NCI-H2196 (cell line): ENCODE data around the gene SLC25A42.
"Not testable (repeated sequence)": the region's sequence is repeated elsewhere in the genome, so short reads cannot be mapped to it uniquely, and the experiment has no call there.

Experiments
- DNase-seq: peaks from one replicate; lab custom pipeline; 2025; ENCODE audit not compliant: unreplicated experiment; lab: John Stamatoyannopoulos, UW

SLC25A42 gene, protein sequence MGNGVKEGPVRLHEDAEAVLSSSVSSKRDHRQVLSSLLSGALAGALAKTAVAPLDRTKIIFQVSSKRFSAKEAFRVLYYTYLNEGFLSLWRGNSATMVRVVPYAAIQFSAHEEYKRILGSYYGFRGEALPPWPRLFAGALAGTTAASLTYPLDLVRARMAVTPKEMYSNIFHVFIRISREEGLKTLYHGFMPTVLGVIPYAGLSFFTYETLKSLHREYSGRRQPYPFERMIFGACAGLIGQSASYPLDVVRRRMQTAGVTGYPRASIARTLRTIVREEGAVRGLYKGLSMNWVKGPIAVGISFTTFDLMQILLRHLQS

GRCh38 chr19:19063183-19064097 is at the start of gene SLC25A42:
TSS of gene SLC25A42 (plus strand) at chr19:19063994. CDS start at chr19:19096125, 32,131 bp downstream.
- peak; percentile 99 for DNase-seq

GRCh38 chr19:19021115-19021514 is 42.7 kb upstream of the SLC25A42 start:
- no peak for DNase-seq

GRCh38 chr19:19022380-19022961 is 41.3 kb upstream of the SLC25A42 start:
- no peak for DNase-seq

- not testable (repeated sequence) for DNase-seq
These were observed 40.4 kb upstream of the SLC25A42 start for GRCh38 chr19:19023376-19023775.

DNA sequence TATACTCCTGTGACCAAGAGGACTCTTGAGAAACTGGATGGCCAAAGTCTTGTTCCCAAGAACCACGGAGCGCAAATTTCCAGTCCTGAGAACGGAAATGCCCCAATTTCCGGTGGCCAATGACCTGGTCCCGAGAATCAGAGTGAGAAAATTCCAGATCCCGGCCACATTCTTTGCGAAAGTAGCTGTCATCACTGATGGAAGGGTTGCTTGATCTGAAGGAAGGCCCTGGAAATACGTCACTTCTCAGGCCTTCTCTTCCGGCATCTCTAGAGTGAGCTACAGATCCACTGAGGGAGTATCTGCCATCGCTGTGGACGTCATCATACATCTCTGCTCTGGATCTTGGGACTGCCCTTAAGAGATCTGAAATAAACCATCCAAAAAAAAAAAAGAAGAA is 37.9 kb upstream of the SLC25A42 start:
- DNase-seq: no peak

DNA sequence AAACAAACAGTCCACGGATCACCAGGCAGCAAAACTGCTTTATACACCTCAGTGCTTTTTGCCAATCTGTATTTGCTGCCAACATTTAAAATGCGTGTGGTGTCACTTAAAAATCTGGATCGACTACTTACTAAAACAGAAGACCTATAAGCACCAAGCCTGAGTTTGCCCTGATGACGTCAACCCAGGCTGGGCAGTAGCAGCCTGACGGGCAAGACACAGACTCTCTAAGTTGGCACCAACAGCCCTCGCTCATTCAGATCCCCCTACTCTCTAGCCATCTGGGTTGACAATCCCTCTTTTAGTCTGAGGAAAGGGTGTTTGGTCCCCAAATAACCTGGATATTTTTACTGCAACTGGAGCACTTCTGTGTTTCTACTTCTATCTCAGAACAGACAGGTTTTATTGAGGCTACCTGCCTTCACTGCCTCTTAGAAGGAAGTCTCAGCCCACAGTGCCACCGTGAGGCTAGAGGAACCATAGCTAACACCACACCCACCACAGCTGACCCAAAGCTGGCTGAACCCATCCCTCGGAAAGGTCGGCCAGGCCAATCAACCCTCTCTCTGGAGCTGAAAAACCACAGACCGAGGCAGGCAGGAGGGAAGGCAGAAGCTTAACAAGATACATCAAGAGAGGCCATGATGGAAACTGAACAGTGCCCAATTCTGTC is 37.4 kb upstream of the SLC25A42 start:
- DNase-seq: peak; percentile 47

GRCh38 chr19:19027228-19027627 is 36.6 kb upstream of the SLC25A42 start:
- DNase-seq: no peak

DNA sequence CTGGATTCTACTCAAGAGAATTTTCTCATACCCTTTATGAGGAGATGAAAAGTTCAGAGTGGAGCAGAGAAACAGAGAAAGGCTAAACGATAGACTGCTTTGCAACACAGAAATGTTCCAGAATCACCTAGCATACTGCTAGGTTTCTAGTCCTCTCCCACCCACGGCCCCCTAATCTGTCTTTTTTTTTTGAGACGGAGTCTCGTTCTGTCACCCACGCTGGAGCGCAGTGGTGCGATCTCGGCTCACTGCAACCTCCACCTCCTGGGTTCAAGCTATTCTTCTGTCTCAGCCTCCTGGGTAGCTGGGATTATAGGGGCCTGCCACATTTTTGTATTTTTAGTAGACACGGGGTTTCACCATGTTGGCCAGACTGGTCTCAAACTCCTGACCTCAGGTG is 35.3 kb upstream of the SLC25A42 start:
- no peak for DNase-seq

DNA sequence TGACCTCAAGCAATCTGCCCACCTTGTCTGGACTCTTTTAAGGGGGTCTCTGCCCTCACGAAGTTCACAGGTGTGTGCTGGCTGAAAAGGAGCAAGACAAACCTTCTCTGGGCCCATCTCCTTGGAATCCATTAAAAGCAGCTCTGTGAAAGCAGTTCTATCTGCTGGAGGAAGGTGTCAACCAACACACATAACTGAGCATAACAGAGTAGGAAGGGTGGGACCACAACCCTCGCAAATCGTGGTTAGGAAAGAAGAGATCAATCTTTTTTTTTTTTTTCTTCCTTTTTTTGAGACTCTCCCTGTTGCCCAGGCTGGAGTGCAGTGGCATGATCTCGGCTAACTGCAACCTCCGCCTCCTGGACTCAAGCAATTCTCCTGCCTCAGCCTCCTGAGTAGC is 31.9 kb upstream of the SLC25A42 start:
- no peak for DNase-seq

- peak; percentile 76 for DNase-seq
These were observed 31.2 kb upstream of the SLC25A42 start for GRCh38 chr19:19032420-19033175.

GRCh38 chr19:19033176-19033425 is 30.7 kb upstream of the SLC25A42 start:
- no peak for DNase-seq

- DNase-seq: peak; percentile 90
These were observed 30.2 kb upstream of the SLC25A42 start, which contains the start of the genes ARMC6 and SUGP2 for GRCh38 chr19:19033426-19034203. TSS of gene ARMC6 (plus strand) at chr19:19033603. CDS start at chr19:19034210, 607 bp downstream. TSS of gene SUGP2 (minus strand) at chr19:19033517. CDS start at chr19:19031071, 2,446 bp downstream.

- DNase-seq: peak; percentile 86
These were observed 29.6 kb upstream of the SLC25A42 start for GRCh38 chr19:19034204-19034624.

DNA sequence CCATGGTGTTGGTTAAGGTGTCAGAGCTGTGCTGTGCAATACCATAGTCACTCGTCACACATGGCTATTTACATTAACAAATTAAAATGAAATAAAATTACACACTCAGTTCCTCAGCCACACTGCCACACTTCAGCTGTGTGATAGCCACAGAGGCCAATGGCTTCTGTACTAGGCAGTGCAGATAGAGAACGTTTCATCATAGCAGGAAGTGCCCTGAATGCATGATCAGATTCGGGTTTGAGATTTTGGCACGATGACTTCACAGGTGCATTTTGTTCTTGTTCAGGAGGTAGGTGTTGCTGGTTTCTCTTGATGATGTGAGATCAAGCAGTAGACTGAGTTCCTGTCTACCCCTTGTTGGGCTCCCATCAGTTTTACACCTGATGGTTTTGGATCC is 23.9 kb upstream of the SLC25A42 start:
- no peak for DNase-seq

GRCh38 chr19:19040417-19040816 is 23.4 kb upstream of the SLC25A42 start:
- DNase-seq: peak; percentile 45

DNA sequence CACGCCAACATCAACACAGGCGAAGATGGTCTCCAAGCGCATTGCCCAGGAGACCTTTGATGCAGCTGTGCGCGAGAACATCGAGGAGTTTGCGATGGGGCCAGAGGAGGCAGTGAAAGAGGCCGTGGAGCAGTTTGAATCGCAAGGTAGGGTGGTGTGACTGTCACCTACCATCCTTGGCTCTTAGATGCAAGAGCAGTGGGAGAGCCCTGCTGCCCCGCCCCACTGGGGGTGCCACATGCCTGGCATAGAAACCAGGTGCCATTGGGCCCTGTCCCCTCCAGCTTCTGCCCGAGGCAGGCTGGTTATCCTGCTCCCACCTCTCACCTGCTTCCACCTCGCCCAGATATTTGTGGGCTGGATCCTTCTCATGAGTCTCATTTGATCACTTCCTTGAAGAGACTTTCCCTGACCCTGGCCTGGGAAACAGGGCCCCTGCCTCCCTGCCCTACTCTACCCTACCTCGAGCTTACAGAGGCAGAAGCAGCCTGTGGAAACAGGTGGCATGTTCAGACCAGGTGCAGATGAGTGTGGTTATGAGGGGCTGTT is 21.0 kb upstream of the SLC25A42 start:
- no peak for DNase-seq

DNA sequence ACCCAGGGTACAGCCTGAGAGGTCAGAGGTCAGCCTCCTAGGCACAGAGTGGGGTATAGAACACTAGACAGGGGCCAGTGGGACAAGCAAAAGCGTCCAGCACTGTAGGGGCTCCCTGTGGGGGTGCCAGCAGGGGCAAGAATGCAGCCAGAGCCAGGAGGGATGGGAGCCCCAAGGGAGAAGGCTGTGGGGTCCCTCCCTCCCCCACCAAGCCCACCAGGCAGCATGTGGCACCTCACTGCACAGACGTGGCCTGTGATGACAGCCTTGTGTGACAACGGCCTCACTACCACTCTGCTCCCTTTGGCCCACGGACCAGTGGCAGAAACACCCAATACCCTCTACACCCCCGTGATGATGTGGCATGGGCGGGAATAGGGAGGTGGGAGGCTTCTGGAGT is 20.3 kb upstream of the SLC25A42 start:
- no peak for DNase-seq

GRCh38 chr19:19043881-19044280 is 19.9 kb upstream of the SLC25A42 start:
- no peak for DNase-seq

GRCh38 chr19:19049406-19049805 is 14.4 kb upstream of the SLC25A42 start:
- no peak for DNase-seq
